Ishikawa (cell line): ENCODE data around the gene RGP1.

ENCODE experiments used
- CEBPB ChIP-seq: IDR thresholded peaks from 2 replicates; pipeline ENCODE4 v1.6.1; 2012
- EP300 ChIP-seq: IDR thresholded peaks from 2 replicates; pipeline ENCODE4 v1.6.1; 2012; ENCODE audit warnings: borderline replicate concordance
- FOXM1 ChIP-seq: IDR thresholded peaks from 2 replicates; pipeline ENCODE4 v1.6.1; 2012; ENCODE audit warnings: low read depth, borderline replicate concordance
- MAX ChIP-seq: IDR thresholded peaks from 2 replicates; pipeline ENCODE4 v1.6.1; 2012
- RAD21 ChIP-seq: IDR thresholded peaks from 2 replicates; pipeline ENCODE4 v1.6.1; 2012; ENCODE audit warnings: low read depth
- TAF1 ChIP-seq: IDR thresholded peaks from 2 replicates; pipeline ENCODE4 v1.6.1; 2012; ENCODE audit warnings: low read depth, mild to moderate bottlenecking
- TCF12 ChIP-seq: IDR thresholded peaks from 2 replicates; pipeline ENCODE4 v1.6.1; 2012; ENCODE audit warnings: low read depth
- USF1 ChIP-seq: IDR thresholded peaks from 2 replicates; pipeline ENCODE4 v1.6.1; 2012
- YY1 ChIP-seq: IDR thresholded peaks from 2 replicates; pipeline ENCODE4 v1.6.1; 2012; ENCODE audit warnings: low read depth
- TF ChIP-seq, protein P1 (sequence below): IDR thresholded peaks from 2 replicates; pipeline ENCODE4 v1.6.1; 2012; ENCODE audit warnings: low read depth, mild to moderate bottlenecking

GRCh38 chr9:35727676-35728040, 21.4 kb upstream of the RGP1 start:
- no peak for TF ChIP-seq EP300
- TF ChIP-seq YY1, result no peak
- TF ChIP-seq, protein P1, sequence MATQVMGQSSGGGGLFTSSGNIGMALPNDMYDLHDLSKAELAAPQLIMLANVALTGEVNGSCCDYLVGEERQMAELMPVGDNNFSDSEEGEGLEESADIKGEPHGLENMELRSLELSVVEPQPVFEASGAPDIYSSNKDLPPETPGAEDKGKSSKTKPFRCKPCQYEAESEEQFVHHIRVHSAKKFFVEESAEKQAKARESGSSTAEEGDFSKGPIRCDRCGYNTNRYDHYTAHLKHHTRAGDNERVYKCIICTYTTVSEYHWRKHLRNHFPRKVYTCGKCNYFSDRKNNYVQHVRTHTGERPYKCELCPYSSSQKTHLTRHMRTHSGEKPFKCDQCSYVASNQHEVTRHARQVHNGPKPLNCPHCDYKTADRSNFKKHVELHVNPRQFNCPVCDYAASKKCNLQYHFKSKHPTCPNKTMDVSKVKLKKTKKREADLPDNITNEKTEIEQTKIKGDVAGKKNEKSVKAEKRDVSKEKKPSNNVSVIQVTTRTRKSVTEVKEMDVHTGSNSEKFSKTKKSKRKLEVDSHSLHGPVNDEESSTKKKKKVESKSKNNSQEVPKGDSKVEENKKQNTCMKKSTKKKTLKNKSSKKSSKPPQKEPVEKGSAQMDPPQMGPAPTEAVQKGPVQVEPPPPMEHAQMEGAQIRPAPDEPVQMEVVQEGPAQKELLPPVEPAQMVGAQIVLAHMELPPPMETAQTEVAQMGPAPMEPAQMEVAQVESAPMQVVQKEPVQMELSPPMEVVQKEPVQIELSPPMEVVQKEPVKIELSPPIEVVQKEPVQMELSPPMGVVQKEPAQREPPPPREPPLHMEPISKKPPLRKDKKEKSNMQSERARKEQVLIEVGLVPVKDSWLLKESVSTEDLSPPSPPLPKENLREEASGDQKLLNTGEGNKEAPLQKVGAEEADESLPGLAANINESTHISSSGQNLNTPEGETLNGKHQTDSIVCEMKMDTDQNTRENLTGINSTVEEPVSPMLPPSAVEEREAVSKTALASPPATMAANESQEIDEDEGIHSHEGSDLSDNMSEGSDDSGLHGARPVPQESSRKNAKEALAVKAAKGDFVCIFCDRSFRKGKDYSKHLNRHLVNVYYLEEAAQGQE, result no peak
- TF ChIP-seq FOXM1, result no peak
- TF ChIP-seq TCF12, result no peak
- TF ChIP-seq CEBPB, result no peak
- no peak for TF ChIP-seq USF1
- no peak for TF ChIP-seq TAF1
- TF ChIP-seq MAX, result no peak
- no peak for TF ChIP-seq RAD21
